K562 (cell line): ENCODE data around the gene DCAF12.
A peak's percentile ranks its signal among the peaks of the same experiment; 100 is the strongest.

Experiments used
- ATF4 ChIP-seq: fragments of 450-650 bp; formaldehyde crosslinking; IDR thresholded peaks from 2 replicates; pipeline ENCODE4 v1.4.0; 2022; ENCODE audit warnings: mild to moderate bottlenecking, moderate library complexity
- CTCF ChIP-seq, 3 experiments: IDR thresholded peaks in 2 of 3; conservative IDR thresholded peaks in 1 of 3; 2 replicates each; pipeline ENCODE4 v1.5.1; 2011 to 2012; ENCODE audit warnings: low read length in 3 of 3, mild to moderate bottlenecking in 3 of 3, control low read depth in 2 of 3, improper control_type of control experiment in 1 of 3, inconsistent platforms in 1 of 3, low read depth in 1 of 3, mixed read lengths in 1 of 3, moderate library complexity in 1 of 3; ENCODE audit not compliant: insufficient read depth in 2 of 3
- DLX4 ChIP-seq: fragments of 250-450 bp; sonication (Bioruptor Pico); IDR thresholded peaks from 2 replicates; pipeline ENCODE4 v1.6.1; 2021; ENCODE audit warnings: mild to moderate bottlenecking
- JUND ChIP-seq, 2 experiments: IDR thresholded peaks; 2 replicates in 1 of 2; 3 replicates in 1 of 2; pipeline ENCODE4 v1.6.1; 2011; ENCODE audit warnings: borderline replicate concordance in 2 of 2, low read depth in 2 of 2, low read length in 2 of 2, improper control_type of control experiment in 1 of 2, missing biosample characterization in 1 of 2, missing genetic modification characterization in 1 of 2, missing genetic modification reagents in 1 of 2
- KAT2B ChIP-seq: IDR thresholded peaks from one replicate; pipeline ENCODE4 v1.6.1; 2012; ENCODE audit warnings: low read depth, mild to moderate bottlenecking, control low read depth, inconsistent platforms, low read length, moderate library complexity
- MGA ChIP-seq: fragments of 450-650 bp; IDR thresholded peaks from 2 replicates; pipeline ENCODE4 v1.6.1; 2016; ENCODE audit warnings: mild to moderate bottlenecking, moderate library complexity
- NCOA1 ChIP-seq: fragments of 450-650 bp; IDR thresholded peaks from 2 replicates; pipeline ENCODE4 v1.6.1; 2016; ENCODE audit warnings: low read depth
- NFYB ChIP-seq: IDR thresholded peaks from 2 replicates; pipeline ENCODE4 v1.6.1; 2011; ENCODE audit warnings: mild to moderate bottlenecking, moderate library complexity; ENCODE audit not compliant: insufficient read length; ENCODE audit errors: extremely low read depth
- NR0B1 ChIP-seq: fragments of 450-650 bp; IDR thresholded peaks from one replicate; pipeline ENCODE4 v1.6.1; 2018; ENCODE audit warnings: mild to moderate bottlenecking, moderate library complexity; ENCODE audit not compliant: partially characterized antibody
- PHF8 ChIP-seq: fragments of 200-600 bp; sonication (generic); IDR thresholded peaks from 2 replicates; pipeline ENCODE4 v1.6.1; 2012; ENCODE audit warnings: mixed run types, mild to moderate bottlenecking, inconsistent platforms, low read length, moderate library complexity, borderline replicate concordance
- THAP7 ChIP-seq: fragments of 250-450 bp; sonication (Bioruptor Pico); IDR thresholded peaks from 2 replicates; pipeline ENCODE4 v1.5.0; 2021
- THRB ChIP-seq: fragments of 450-650 bp; formaldehyde crosslinking; conservative IDR thresholded peaks from 2 replicates; pipeline ENCODE4 v1.4.0; 2022; ENCODE audit warnings: mild to moderate bottlenecking, missing genetic modification characterization

- TF ChIP-seq NFYB (no peak), THAP7 (0 out of 2 replicates have a peak, but pooled peaks have one; percentile 39), NR0B1 (no peak), KAT2B (no peak), NCOA1 (no peak; the same call in 1 of the 2 replicates), JUND (IDR thresholded peaks at IDR 0.05; ENCODE audit: borderline replicate concordance, low read depth, low read length) (no peak; the same call in 1 of the 2 replicates), JUND (tag; IDR thresholded peaks at IDR 0.05; ENCODE audit: borderline replicate concordance, low read depth, low read length) (no peak; the same call in 2 of the 3 replicates), CTCF (IDR thresholded peaks at IDR 0.05 in 2 of 3, conservative IDR thresholded peaks at IDR 0.05 in 1 of 3; ENCODE audit: insufficient read depth in 2 of 3, low read depth in 1 of 3, low read length in 3 of 3) (peak in 1 of 3 experiments; percentile 15; a peak in 1 of 6 replicates), MGA (peak; percentile 90), THRB (CRISPR knock-in tag) (no peak), ATF4 (CRISPR knock-in tag) (no peak), DLX4 (CRISPR knock-in tag) (no peak), PHF8 (peak; percentile 55; the same call in 1 of the 2 replicates)
Measured at GRCh38 chr9:34126207-34127034, at the start of gene DCAF12.
